Measurements from ENCODE around the gene CBLIF. TPM values are rescaled to one million over a fixed set of nuclear protein-coding genes. Genes with fewer than 3 reads are reported as not detected.

Gene CBLIF
- total RNA-seq, 1 donor from 2014 or later, result not detected

DNA sequence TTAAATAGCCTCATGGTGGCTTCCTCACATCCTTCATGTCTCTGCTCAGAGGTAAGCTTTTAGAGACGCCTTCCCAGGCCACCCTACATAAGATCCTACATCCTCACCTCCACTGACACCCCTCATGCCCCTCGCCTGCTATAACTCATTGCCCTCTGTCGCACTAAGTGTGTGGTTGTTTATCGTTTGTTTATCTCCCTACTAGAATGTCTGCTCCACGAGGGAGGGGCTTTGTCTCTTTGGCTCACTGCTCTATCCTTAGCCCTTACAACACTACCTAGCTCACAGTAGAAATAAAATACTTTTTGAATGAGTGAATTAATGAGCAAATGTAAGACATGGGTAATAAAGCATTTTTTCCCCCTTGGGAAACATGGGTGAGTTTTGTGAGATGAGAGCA is 1.3 kb upstream of the CBLIF start:
- H3K27me3 ChIP-seq (ENCODE audit: control insufficient read depth, insufficient read depth, low read length), result no peaks in the 10 kb centered on the region
- TF ChIP-seq, protein P1, sequence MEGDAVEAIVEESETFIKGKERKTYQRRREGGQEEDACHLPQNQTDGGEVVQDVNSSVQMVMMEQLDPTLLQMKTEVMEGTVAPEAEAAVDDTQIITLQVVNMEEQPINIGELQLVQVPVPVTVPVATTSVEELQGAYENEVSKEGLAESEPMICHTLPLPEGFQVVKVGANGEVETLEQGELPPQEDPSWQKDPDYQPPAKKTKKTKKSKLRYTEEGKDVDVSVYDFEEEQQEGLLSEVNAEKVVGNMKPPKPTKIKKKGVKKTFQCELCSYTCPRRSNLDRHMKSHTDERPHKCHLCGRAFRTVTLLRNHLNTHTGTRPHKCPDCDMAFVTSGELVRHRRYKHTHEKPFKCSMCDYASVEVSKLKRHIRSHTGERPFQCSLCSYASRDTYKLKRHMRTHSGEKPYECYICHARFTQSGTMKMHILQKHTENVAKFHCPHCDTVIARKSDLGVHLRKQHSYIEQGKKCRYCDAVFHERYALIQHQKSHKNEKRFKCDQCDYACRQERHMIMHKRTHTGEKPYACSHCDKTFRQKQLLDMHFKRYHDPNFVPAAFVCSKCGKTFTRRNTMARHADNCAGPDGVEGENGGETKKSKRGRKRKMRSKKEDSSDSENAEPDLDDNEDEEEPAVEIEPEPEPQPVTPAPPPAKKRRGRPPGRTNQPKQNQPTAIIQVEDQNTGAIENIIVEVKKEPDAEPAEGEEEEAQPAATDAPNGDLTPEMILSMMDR (IDR thresholded peaks at IDR 0.05; ENCODE audit: insufficient read depth, low read length, severe bottlenecking), result no peak
- H3K4me3 ChIP-seq (ENCODE audit: low read depth, low read length), result no peak overlapping the region
- DNase-seq (ENCODE audit: low read depth), result no peak
- FAIRE-seq, result no peak
- no peaks in the 10 kb centered on the region for H3K36me3 ChIP-seq (ENCODE audit: control insufficient read depth, insufficient read depth, low read length)

DNA sequence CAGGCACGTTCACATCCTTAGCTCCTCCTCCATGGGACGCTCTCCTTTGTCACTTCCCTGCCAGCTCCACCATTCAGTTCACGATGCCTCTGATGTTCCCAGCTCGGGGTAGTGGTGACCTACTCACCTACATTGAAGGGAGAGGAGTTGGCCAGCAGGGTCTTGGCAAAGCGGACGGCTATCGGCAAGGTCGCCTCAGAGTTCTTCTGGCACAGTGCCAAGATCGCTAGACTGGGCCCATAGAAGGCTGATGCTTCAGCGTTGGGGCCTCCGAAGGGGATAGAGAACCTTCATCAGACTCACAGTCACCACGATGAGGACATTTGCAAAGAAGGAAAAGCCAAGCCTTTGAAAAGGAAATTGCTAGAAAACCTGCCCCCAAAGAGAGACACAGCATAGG is 3.0 kb downstream of the CBLIF start:
- DNase-seq (ENCODE audit: low read depth) (no peak), FAIRE-seq (no peak)
- H3K4me3 ChIP-seq (ENCODE audit: low read depth, low read length), result no peak overlapping the region
- no peaks in the 10 kb centered on the region for H3K27me3 ChIP-seq (ENCODE audit: control insufficient read depth, insufficient read depth, low read length)
- H3K36me3 ChIP-seq (ENCODE audit: control insufficient read depth, insufficient read depth, low read length), result no peaks in the 10 kb centered on the region
- TF ChIP-seq, protein P1 (IDR thresholded peaks at IDR 0.05; ENCODE audit: insufficient read depth, low read length, severe bottlenecking), result no peak

DNA sequence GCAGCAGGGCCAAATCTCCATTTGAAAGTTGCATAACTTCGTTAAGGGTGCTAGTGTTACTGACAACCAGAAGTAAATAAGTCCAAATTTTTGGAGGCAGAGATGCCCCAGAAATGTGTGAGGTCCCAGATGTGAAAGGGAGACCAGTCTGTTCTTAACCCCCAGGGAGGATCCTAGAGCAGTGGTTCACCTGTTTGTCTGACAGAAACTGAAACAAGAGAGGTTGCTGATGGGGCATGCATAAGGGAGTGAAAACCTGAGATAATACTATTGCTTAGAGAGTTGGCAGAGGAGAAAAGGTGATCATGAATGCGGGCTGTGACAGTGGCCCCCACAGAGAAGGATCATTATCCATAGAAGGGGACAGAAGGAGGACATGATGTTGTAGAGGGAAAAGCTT is 3.8 kb downstream of the CBLIF start:
- FAIRE-seq (no peak), DNase-seq (ENCODE audit: low read depth) (no peak)
- Histone ChIP-seq H3K27me3 (ENCODE audit: control insufficient read depth, insufficient read depth, low read length) (no peaks in the 10 kb centered on the region), H3K4me3 (ENCODE audit: low read depth, low read length) (no peak overlapping the region), H3K36me3 (ENCODE audit: control insufficient read depth, insufficient read depth, low read length) (no peaks in the 10 kb centered on the region)
- TF ChIP-seq, protein P1 (IDR thresholded peaks at IDR 0.05; ENCODE audit: insufficient read depth, low read length, severe bottlenecking), result no peak

DNA sequence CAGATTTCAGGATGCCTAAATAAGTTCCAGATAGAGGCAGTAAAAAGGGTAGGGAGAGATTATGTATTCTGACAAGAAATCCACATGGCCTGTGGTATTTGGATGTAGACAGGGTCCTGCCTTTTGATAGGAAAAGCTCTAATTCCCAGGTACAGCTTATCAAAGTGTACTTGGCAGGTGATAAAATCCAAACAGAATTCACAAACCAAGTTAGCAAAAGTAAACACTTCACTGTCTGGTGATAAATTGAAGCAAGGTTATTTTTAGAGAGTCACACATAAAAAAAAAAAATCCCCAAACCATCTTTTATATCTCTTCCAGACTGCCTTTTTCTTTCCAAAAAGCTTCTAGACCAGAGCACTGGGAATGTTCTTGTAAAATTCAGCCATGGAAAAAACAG is 5.7 kb downstream of the CBLIF start:
- no peak for DNase-seq (ENCODE audit: low read depth)
- no peaks in the 10 kb centered on the region for H3K36me3 ChIP-seq (ENCODE audit: control insufficient read depth, insufficient read depth, low read length)
- TF ChIP-seq, protein P1 (IDR thresholded peaks at IDR 0.05; ENCODE audit: insufficient read depth, low read length, severe bottlenecking), result no peak
- no peak overlapping the region for H3K4me3 ChIP-seq (ENCODE audit: low read depth, low read length)
- no peaks in the 10 kb centered on the region for H3K27me3 ChIP-seq (ENCODE audit: control insufficient read depth, insufficient read depth, low read length)
- no peak for FAIRE-seq

DNA sequence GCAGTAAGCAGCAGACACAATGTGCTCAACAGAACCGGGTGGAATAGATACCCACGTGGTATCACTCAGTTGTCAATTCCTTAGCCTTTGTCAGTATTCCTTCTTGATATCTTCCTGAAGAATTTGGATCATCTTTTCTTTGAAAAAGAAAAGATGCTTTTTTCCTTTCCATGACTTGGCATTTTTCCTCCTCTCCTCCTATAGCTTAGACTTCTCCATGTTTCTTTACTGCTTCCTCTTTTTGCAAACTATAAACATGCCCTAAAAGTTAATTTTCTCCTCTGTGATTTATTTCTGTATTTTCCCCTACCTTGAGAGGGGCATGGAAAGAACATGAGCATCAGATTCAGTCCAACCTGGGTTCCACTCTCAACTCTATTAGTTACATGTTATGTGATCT is 11.7 kb downstream of the CBLIF start:
- TF ChIP-seq, protein P1 (IDR thresholded peaks at IDR 0.05; ENCODE audit: insufficient read depth, low read length, severe bottlenecking), result no peak
- FAIRE-seq (no peak), DNase-seq (ENCODE audit: low read depth) (no peak)
- Histone ChIP-seq H3K4me3 (ENCODE audit: low read depth, low read length) (no peak overlapping the region), H3K27me3 (ENCODE audit: control insufficient read depth, insufficient read depth, low read length) (no peaks in the 10 kb centered on the region), H3K36me3 (ENCODE audit: control insufficient read depth, insufficient read depth, low read length) (no peaks in the 10 kb centered on the region)

DNA sequence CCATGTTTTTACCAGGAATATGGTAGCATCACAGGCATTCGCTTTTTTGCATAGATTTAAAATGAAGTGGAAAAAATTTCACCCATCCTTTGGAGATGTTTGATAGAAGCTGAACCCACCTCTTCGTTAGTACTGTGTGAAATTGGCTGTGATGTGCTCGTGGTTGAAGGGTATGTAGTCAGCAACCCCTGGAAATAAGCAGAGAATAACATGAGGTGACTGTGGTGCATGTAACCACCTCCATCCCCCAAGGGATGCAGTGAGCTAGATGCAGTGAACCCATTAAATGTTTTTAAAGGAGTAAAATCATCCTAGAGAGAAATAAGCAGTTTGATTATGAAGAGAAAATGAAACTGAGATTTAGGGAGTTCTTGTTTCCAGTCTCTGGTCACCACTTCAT is 15.9 kb downstream of the CBLIF start:
- Histone ChIP-seq H3K36me3 (ENCODE audit: control insufficient read depth, insufficient read depth, low read length) (no peaks in the 10 kb centered on the region), H3K4me3 (ENCODE audit: low read depth, low read length) (no peak overlapping the region), H3K27me3 (ENCODE audit: control insufficient read depth, insufficient read depth, low read length) (no peaks in the 10 kb centered on the region)
- FAIRE-seq (no peak), DNase-seq (ENCODE audit: low read depth) (no peak)
- TF ChIP-seq, protein P1 (IDR thresholded peaks at IDR 0.05; ENCODE audit: insufficient read depth, low read length, severe bottlenecking), result no peak
